Muscle of leg (tissue), 16 donors: ENCODE results near the gene DCC. TPM values are rescaled to one million over a fixed set of nuclear protein-coding genes. Genes with fewer than 3 reads are reported as not detected.

Experiments used
- DNase-seq: peaks from one replicate; pipeline ENCODE4 v3.0.0; 2013
- H3K27ac ChIP-seq: one replicate; pipeline ENCODE4 v1.5.1; 2013; ENCODE audit warnings: mild to moderate bottlenecking, low read length, control low read depth
- H3K27me3 ChIP-seq: one replicate; pipeline ENCODE4 v1.6.1; 2013; ENCODE audit warnings: low read length; ENCODE audit not compliant: control insufficient read depth, insufficient read depth
- H3K36me3 ChIP-seq: one replicate; pipeline ENCODE4 v1.6.1; 2013; ENCODE audit warnings: low read length; ENCODE audit not compliant: control insufficient read depth, insufficient read depth
- H3K4me1 ChIP-seq: one replicate; pipeline ENCODE4 v1.6.1; 2013; ENCODE audit warnings: low read length; ENCODE audit not compliant: control insufficient read depth, insufficient read depth
- H3K4me3 ChIP-seq: one replicate; pipeline ENCODE4 v1.5.1; 2013; ENCODE audit warnings: low read length, control low read depth
- H3K9me3 ChIP-seq: replicated peaks from 2 replicates; pipeline ENCODE4 v1.6.1; 2013; ENCODE audit warnings: low read depth, low read length; ENCODE audit not compliant: control insufficient read depth
- WGBS: methylation state at CpG from one replicate; pipeline ENCODE4 v1.1.5; 2013; ENCODE audit warnings: missing lambda C conversion rate; ENCODE audit not compliant: insufficient coverage; 5-methylcytosine and 5-hydroxymethylcytosine counted together
- long read RNA-seq, 11 donors: transcript quantifications; one replicate each; lab custom pipeline, GENCODE V29; 2026
- polyA plus RNA-seq, 8 donors: library from polyadenylated mRNA; unstranded; fragments of 120-200 nt; gene quantifications; one replicate each; pipeline versions ENCODE4 v1.2.1 to v1.2.3, GENCODE V29; 2013; ENCODE audit warnings: inconsistent platforms in 1 of 8, low replicate concordance in 1 of 8; ENCODE audit not compliant: insufficient read length in 8 of 8, insufficient read depth in 1 of 8
- total RNA-seq: library from RNA; stranded (reverse); fragments of 120-200 nt; gene quantifications from one replicate; pipeline ENCODE4 v1.2.4, GENCODE V29; 2013

The DCC gene, protein sequence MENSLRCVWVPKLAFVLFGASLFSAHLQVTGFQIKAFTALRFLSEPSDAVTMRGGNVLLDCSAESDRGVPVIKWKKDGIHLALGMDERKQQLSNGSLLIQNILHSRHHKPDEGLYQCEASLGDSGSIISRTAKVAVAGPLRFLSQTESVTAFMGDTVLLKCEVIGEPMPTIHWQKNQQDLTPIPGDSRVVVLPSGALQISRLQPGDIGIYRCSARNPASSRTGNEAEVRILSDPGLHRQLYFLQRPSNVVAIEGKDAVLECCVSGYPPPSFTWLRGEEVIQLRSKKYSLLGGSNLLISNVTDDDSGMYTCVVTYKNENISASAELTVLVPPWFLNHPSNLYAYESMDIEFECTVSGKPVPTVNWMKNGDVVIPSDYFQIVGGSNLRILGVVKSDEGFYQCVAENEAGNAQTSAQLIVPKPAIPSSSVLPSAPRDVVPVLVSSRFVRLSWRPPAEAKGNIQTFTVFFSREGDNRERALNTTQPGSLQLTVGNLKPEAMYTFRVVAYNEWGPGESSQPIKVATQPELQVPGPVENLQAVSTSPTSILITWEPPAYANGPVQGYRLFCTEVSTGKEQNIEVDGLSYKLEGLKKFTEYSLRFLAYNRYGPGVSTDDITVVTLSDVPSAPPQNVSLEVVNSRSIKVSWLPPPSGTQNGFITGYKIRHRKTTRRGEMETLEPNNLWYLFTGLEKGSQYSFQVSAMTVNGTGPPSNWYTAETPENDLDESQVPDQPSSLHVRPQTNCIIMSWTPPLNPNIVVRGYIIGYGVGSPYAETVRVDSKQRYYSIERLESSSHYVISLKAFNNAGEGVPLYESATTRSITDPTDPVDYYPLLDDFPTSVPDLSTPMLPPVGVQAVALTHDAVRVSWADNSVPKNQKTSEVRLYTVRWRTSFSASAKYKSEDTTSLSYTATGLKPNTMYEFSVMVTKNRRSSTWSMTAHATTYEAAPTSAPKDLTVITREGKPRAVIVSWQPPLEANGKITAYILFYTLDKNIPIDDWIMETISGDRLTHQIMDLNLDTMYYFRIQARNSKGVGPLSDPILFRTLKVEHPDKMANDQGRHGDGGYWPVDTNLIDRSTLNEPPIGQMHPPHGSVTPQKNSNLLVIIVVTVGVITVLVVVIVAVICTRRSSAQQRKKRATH (N-terminal part only)
- total RNA-seq (0.13 TPM), polyA plus RNA-seq (under 1 TPM; 0.06 to 0.46 (median 0.13) TPM)
- long read RNA-seq, donor 1, result 0 reads
- long read RNA-seq, donor 2, result 0 reads
- long read RNA-seq, donor 3, result 0 reads
- long read RNA-seq, donor 4, result 0 reads
- long read RNA-seq, donor 5, result 0 reads
- long read RNA-seq, donor 6, partial matches to known transcripts, result 8 of 8 reads
- long read RNA-seq, donor 6, other reads (novel, unspliced or antisense), result 0 of 8 reads
- long read RNA-seq, donor 7, result 0 reads
- long read RNA-seq, donor 8, result 0 reads
- long read RNA-seq, donor 9, result 0 reads
- long read RNA-seq, donor 10, result 0 reads
- long read RNA-seq, donor 11, result 0 reads

GRCh38 chr18:52339891-52340371, at the start of gene DCC:
Gene DCC, plus strand, starts transcription at chr18:52340197. Its CDS starts 591 bp downstream, at chr18:52340788.
- WGBS, result 0% methylated on average over 22 of the region's 27 CpGs
- no peaks in the 10 kb centered on the region for H3K36me3 ChIP-seq
- peak; percentile 38 for DNase-seq
- no peaks in the 10 kb centered on the region for H3K9me3 ChIP-seq
- H3K4me3 ChIP-seq, result no peak within 1 kb of the TSS
- no peak within 1 kb of the TSS for H3K27ac ChIP-seq
- H3K27me3 ChIP-seq, result peaks cover 37% of the 10 kb centered on the region
- H3K4me1 ChIP-seq, result peaks cover 9% of the 10 kb centered on the region

GRCh38 chr18:52310651-52311050, 29.3 kb upstream of the DCC start:
- Histone ChIP-seq H3K4me3 (no peak overlapping the region), H3K27ac (no peak overlapping the region), H3K36me3 (no peaks in the 10 kb centered on the region), H3K27me3 (no peaks in the 10 kb centered on the region), H3K9me3 (no peaks in the 10 kb centered on the region), H3K4me1 (no peaks in the 10 kb centered on the region)
- WGBS, result 41% methylated on average over 2 of the region's 2 CpGs
- no peak for DNase-seq

GRCh38 chr18:52311331-52311730, 28.7 kb upstream of the DCC start:
- H3K9me3 ChIP-seq, result no peaks in the 10 kb centered on the region
- H3K27me3 ChIP-seq, result no peaks in the 10 kb centered on the region
- H3K4me3 ChIP-seq, result no peak overlapping the region
- H3K4me1 ChIP-seq, result no peaks in the 10 kb centered on the region
- no peak overlapping the region for H3K27ac ChIP-seq
- 60% methylated on average over 1 of the region's 2 CpGs for WGBS
- no peaks in the 10 kb centered on the region for H3K36me3 ChIP-seq
- DNase-seq, result no peak

GRCh38 chr18:52312346-52312745, 27.7 kb upstream of the DCC start:
- no peak overlapping the region for H3K27ac ChIP-seq
- DNase-seq, result no peak
- no peaks in the 10 kb centered on the region for H3K36me3 ChIP-seq
- H3K4me3 ChIP-seq, result no peak overlapping the region
- no peaks in the 10 kb centered on the region for H3K27me3 ChIP-seq
- no peaks in the 10 kb centered on the region for H3K4me1 ChIP-seq
- H3K9me3 ChIP-seq, result no peaks in the 10 kb centered on the region

GRCh38 chr18:52313213-52313612, 26.8 kb upstream of the DCC start:
- H3K4me3 ChIP-seq, result no peak overlapping the region
- no CpG with 5 or more reads among the region's 2 CpGs for WGBS
- H3K36me3 ChIP-seq, result no peaks in the 10 kb centered on the region
- DNase-seq, result no peak
- H3K27me3 ChIP-seq, result no peaks in the 10 kb centered on the region
- H3K27ac ChIP-seq, result no peak overlapping the region
- H3K4me1 ChIP-seq, result no peaks in the 10 kb centered on the region
- H3K9me3 ChIP-seq, result no peaks in the 10 kb centered on the region

DNA sequence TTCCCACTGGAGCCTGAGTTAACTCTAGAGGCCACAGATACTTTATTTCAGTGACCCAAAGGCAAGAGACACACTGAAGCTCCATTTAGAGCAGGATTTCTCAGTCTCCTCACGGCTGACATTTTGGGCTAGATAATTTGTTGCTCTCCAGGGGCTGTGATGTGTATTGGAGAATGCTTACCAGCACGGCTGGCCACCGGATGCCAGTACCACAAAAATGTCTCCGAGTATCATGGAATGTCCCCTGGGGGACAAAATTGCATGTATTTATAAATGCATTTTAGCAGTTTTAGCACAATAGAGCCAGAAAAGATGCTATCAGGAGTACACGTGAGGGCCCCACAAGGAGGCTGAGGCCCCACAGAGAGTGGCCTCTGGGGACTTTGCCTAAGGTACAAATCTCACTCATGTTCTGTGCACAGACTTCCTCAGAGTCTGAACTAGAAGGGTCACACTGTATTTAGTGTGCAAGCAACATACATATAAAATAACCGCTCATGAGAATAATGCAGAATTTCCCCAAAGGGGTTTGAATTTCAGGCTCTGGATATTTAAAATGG, 20.5 kb upstream of the DCC start:
- Histone ChIP-seq H3K27ac (no peak overlapping the region), H3K27me3 (no peaks in the 10 kb centered on the region), H3K4me1 (no peaks in the 10 kb centered on the region), H3K36me3 (no peaks in the 10 kb centered on the region), H3K4me3 (no peak overlapping the region), H3K9me3 (no peaks in the 10 kb centered on the region)
- WGBS, result 51% methylated on average over 4 of the region's 6 CpGs
- DNase-seq, result no peak

DNA sequence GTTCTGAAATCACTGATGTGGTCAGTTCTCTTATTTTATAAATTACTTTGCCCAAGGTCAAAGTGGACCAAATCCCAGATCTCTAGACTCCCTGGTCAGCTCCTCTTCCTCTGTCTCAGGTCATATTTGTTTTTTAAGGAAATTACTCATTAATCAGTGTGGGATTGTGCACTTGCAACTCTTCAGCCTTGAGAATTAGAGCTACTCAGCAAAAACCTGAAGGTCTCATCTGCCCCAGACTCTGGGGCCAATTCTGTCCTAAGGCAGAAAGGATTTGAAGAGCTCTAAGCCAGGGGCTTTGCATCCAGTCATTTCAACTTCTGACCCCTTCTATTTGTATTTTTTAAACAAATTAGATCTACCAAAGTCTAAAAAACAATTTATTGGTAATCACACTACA, 17.7 kb upstream of the DCC start:
- Histone ChIP-seq H3K4me1 (no peaks in the 10 kb centered on the region), H3K4me3 (no peak overlapping the region), H3K36me3 (no peaks in the 10 kb centered on the region), H3K27me3 (no peaks in the 10 kb centered on the region), H3K27ac (no peak overlapping the region), H3K9me3 (no peaks in the 10 kb centered on the region)
- DNase-seq, result no peak

DNA sequence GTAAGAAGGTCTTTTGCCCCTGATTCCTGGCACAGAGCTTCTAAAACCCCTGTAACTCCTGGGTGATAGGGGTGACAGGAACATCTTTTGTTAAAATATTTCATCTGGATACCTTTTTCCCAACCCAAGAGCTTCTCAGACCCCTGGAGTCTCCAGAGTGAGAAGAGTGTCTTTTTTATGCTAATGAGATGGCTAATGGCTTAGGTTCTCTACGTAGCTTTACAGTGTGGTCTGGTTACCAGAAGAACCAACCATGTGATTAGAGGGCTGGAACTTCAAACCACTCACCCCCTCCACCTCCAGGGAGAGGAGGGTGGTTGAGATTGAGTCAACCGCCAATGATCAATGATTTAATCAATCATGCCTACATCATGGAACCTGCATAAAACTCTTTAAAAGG, 16.2 kb upstream of the DCC start:
- DNase-seq, result no peak
- Histone ChIP-seq H3K27me3 (no peaks in the 10 kb centered on the region), H3K36me3 (no peaks in the 10 kb centered on the region), H3K9me3 (no peaks in the 10 kb centered on the region), H3K4me3 (no peak overlapping the region), H3K4me1 (no peaks in the 10 kb centered on the region), H3K27ac (no peak overlapping the region)
- WGBS, result 60% methylated on average over 1 of the region's 2 CpGs

DNA sequence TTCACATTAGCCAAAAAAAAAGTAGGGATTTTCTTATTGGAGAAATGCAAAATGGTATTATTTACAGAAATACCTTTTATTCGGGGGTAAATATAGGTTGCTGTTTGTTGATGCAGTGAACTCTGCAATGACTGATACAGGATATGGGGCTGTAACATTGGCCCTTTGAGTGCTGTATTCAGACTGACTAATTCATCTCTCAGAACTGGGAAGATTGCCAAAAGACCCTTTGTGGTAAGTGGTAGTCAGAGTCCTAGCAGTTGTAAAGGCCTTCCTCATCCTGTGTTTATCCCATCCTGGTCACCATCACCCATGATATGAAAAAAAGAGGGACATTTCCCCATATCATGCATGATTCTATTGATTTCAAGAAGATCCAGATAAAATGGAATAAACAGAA, 14.0 kb upstream of the DCC start:
- H3K27ac ChIP-seq, result no peak overlapping the region
- DNase-seq, result no peak
- H3K9me3 ChIP-seq, result no peaks in the 10 kb centered on the region
- no peaks in the 10 kb centered on the region for H3K4me1 ChIP-seq
- no peaks in the 10 kb centered on the region for H3K36me3 ChIP-seq
- H3K27me3 ChIP-seq, result no peaks in the 10 kb centered on the region
- no CpG with 5 or more reads among the region's 1 CpG for WGBS
- no peak overlapping the region for H3K4me3 ChIP-seq
